HG02852 (cell line): ENCODE measurements around the gene GPR108.
"Not testable (repeated sequence)": the region's sequence is repeated elsewhere in the genome, so short reads cannot be mapped to it uniquely, and the experiment has no call there.

ENCODE experiments used
- ATAC-seq: cut with Tn5 transposase; IDR thresholded peaks from one replicate; pipeline ENCODE4 v1.9.1; 2021; ENCODE audit warnings: mild to moderate bottlenecking, moderate library complexity; ENCODE audit not compliant: unreplicated experiment

Gene GPR108

DNA sequence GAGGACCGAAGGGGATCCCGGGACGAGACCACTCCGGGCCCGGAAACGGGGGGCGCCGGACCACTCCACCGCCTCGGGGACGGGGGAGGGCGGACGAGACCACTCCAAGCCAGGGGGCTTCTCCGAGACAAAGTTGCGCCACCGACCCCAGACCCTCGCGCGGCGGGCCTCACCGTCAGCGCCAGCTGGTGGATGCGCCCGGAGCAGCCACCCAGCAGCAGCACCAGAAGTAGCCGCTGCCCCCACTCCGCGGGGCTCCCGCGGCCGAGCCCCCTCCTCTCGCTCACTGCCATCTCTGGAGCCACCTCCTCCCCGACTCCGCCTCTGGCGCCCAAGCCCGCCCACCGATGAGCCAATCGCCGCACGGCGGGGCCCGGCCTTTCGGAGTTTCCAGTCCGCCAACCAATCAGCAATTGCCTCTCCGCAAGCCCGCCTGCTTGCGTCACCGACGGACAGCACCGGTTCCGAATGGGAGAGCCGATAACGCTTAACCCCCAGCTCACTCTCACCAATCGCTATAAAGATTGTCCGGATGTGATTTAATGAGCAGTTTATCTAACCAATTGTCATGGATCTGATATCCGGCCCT lies at the start of gene GPR108:
TSS of gene GPR108 (minus strand) at position 297 of the 589 bp plus-strand sequence. CDS start at position 293, 4 bp downstream.
- ATAC-seq: peak; percentile 54

- ATAC-seq: no peak
Observed at GRCh38 chr19:6779206-6779605, 41.8 kb upstream of the GPR108 start.

DNA sequence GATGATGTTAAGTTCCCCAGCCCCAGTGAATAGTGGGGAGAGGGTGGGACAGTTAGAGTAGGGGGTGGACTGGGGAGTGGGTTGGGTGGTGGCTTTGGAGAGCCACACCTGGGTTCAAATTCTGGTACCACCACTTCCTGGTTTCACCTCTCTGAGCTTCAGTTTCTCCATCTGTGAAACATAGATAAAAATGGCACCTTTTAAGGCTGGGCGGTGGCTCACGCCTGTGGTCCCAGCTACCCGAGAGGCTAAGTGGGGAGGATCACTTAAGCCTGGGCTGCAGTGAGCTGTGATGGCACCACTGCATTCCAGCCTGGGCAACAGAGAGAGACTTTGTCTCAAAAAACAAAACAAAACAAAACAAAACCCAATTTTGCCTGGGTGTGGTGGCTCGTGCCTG lies 41.0 kb upstream of the GPR108 start:
- no peak for ATAC-seq

- no peak for ATAC-seq
Observed at GRCh38 chr19:6777434-6777833, 40.1 kb upstream of the GPR108 start.

- no peak for ATAC-seq
Observed at GRCh38 chr19:6776999-6777398, 39.6 kb upstream of the GPR108 start.

DNA sequence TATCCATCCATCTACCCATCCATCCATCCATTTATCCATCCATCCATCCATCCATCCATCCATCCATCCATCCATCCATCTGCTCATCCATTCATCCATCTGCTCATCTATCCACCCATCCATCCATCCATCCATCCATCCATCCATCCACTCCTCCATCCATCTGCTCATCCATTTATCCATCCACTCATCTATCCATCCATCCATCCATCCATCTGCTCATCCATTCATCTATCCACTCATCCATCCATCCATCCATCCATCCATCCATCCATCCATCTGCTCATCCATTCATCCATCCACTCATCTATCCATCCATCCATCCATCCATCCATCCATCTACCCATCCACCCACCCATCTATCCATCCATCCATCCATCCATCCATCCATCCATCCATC lies 38.7 kb upstream of the GPR108 start:
- not testable (repeated sequence) for ATAC-seq

DNA sequence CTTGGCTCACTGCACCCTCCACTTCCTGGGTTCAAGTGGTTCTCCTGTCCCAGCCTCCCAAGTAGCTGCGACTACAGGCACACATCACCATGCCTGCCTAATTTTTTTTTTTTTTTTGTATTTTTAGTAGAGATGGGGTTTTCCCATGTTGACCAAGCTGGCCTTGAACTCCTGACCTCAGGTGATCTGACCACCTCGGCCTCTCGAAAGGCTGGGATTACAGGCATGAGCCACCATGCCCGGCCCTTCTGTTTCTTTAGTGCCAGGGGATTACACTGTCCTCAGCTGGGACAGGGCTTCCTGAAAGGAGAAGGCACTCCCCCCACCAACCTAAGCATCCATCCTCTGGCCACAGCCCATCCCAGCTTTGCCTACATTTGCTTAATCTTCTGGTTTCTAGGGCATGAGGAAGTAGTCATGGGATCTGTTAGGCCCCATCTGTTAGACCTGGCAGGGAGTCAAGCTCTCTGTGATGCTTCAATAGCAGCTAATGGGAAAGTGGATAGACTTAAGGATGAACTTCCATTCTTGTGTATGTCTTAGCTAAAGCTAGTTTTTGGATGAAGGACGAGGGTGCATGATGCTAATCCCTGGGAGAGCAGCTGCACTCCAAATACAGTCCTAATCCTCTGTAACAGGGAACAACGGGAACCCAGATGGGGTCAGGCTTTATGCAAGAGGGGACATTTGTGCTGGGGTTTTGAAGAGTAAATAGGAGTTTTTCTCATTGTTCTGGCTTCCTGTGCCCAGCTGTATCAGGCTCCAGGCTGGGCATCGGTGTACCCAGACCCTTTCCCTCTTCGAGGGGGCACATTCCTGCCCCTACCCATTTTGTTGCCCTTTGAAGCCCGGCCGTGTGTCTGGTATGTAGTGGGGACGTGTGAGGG lies 37.7 kb upstream of the GPR108 start:
- ATAC-seq: no peak

DNA sequence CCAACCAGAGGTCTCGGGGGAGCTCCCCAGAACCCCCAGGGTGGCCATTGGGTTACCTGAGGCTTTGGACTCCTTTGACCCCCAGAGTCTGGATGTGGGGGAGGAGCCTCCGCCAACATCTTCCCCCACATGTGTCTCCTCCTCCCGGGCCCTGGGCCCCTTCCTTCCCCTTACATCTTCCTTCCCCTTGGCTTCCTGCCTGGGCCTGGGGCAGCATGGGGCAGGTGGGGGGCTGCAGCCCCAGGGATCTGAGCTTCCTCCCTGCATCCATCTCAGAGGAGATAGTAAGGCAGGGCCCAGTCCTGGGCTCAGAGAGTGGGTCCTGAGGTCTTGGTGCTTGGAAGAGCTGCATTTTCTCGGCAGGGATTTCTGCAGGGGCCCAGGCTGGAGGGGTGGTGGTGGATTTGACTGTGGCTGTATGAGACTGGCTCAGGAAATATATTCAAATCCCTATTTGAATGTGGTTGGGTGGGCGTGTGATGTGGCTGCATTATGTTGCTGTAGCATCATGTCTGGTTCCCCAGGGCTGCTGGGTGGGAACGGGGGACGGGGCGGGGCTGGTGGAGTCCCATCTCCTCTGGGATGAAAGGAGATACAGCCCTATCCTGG lies 36.0 kb upstream of the GPR108 start:
- peak; percentile 37 for ATAC-seq

GRCh38 chr19:6772866-6773322 lies 35.5 kb upstream of the GPR108 start:
- no peak for ATAC-seq

GRCh38 chr19:6772028-6772865 lies 34.9 kb upstream of the GPR108 start, which contains the start of gene VAV1:
VAV1 (plus strand) TSS chr19:6772708; CDS start chr19:6772808, 100 bp downstream.
- ATAC-seq: no peak

- not testable (repeated sequence) for ATAC-seq
Observed at GRCh38 chr19:6771648-6772027, 34.3 kb upstream of the GPR108 start.

DNA sequence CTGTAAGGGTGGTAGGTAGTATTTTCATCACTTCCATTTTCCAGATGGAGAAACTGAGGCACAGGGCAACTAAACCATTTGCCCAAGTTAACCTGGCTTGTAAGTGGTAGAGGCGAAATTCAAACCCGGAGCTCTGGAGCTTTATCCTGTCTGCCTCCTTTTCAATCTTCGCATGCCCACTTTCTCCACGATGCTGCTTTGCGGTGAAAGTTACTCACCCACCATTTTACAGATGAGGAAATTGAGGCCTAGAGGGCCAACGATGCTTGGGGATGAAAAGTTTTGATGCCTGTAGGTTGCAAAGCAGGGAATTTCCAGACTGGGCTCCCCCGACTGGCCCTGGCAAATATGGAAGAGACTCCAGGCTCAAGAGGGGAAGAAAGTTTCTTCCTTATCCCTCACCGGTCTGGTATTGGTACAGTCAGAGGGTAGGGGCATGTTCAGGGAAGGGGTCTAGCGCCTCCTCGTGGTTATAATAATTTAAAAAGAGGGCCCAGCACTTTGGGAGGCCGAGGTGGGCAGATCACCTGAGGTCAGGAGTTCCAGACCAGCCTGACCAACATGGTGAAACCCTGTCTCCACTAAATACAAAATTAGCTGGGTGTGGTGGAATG lies 31.7 kb upstream of the GPR108 start:
- no peak for ATAC-seq

DNA sequence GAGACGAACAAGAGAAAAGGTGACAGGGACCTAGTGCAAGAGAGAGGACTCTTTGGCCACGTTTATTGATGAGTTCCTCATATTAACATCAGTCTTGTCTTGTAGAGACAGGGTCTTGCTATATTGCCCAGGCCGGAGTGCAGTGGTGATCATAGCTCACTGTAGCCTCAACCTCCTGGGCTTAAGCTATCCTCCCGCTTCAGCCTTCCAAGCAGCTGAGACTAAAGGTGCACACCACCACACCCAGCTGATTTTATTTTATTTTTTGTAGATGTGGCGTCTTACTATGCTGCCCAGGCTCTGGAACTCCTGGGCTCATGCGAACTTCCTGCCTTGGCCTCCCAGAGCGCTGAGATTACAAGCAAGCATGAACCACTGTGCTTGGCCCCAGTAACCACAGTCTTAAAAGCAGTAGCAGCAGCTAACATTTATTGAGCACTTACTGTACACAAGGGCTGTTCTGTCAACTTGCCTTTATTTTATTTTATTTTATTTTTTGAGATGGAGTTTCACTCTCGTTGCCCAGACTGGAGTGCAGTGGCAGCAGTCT lies 30.9 kb upstream of the GPR108 start:
- ATAC-seq: no peak

GRCh38 chr19:6767357-6768235 lies 30.2 kb upstream of the GPR108 start, which contains the start of gene SH2D3A:
SH2D3A (minus strand) TSS chr19:6767435; CDS start chr19:6763748, 3,687 bp downstream.
- ATAC-seq: peak; percentile 64

- peak; percentile 21 for ATAC-seq
Observed at GRCh38 chr19:6767081-6767356, 29.6 kb upstream of the GPR108 start.

DNA sequence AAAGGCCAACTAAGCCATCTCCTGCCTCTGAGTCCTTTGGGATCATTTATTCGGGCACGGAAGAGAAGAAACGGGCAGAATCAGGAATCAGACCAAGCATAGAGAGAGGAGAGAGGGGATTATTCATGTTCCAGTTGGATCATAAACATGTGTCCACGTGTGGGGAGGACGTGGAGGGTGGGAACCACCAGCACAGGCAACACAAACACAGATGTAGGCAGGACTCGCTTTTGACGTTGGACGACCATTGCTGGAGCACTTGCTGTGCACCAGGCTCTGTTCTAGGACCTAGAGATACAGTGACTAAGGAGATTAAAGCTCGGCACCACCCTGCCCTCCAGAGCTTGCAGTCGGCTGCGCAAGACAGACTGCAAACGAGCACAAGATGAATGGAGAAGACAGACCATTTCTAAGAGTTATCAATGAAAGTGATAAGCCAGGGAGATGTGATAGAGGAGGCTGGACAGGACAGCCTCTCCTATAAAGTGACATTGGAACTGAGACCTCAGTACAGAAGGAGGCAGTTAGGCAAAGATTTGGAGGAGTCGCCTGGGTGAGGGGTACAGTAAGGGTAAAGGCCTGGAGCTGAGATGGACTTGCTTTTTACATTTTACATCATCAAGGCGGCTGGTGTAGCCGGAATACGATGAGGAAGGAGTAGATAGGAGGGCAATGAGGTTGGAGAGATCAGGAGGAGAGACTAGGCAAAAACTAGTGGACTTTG lies 29.1 kb upstream of the GPR108 start:
- ATAC-seq: no peak

DNA sequence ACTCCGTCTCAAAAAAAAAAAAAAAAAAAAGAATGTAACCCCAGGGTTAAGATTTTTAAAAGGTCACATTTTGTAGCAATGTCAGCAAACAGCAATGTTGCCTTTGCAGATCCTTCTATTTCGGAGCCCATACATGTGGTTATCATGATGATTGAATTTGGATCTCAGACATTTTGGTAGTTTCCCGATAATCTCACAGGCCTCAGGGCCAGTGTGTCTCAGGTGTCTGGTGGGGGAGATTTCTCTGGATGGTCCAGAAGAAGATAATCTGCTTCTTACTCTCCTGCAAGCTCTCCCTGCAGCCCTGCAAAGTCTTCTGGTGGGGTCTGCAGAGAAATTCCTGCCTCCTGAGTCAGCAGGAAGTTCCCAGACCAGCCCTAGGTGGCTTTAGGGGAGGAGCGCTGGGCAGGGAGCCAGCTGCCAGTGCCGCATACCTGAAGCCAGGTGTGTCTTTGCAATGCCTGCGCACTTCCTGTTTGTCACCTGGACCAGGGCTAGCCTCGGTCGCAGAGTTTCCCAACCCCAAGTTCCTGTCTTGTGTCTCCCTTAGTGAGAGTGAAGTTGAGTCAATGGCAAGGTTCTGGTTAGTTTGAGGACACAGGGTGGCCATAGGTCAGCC lies 28.5 kb upstream of the GPR108 start:
- no peak for ATAC-seq

GRCh38 chr19:6762253-6762797 lies 24.9 kb upstream of the GPR108 start:
- ATAC-seq: not testable (repeated sequence)
